Muscle of leg (tissue), 16 donors: ENCODE data around the gene PKN2. TPM values are rescaled to one million over a fixed set of nuclear protein-coding genes. Genes with fewer than 3 reads are reported as not detected.

Experiments used
- DNase-seq: peaks from one replicate; pipeline ENCODE4 v3.0.0; 2013
- H3K27ac ChIP-seq: one replicate; pipeline ENCODE4 v1.5.1; 2013; ENCODE audit warnings: mild to moderate bottlenecking, low read length, control low read depth
- H3K27me3 ChIP-seq: one replicate; pipeline ENCODE4 v1.6.1; 2013; ENCODE audit warnings: low read length; ENCODE audit not compliant: control insufficient read depth, insufficient read depth
- H3K36me3 ChIP-seq: one replicate; pipeline ENCODE4 v1.6.1; 2013; ENCODE audit warnings: low read length; ENCODE audit not compliant: control insufficient read depth, insufficient read depth
- H3K4me1 ChIP-seq: one replicate; pipeline ENCODE4 v1.6.1; 2013; ENCODE audit warnings: low read length; ENCODE audit not compliant: control insufficient read depth, insufficient read depth
- H3K4me3 ChIP-seq: one replicate; pipeline ENCODE4 v1.5.1; 2013; ENCODE audit warnings: low read length, control low read depth
- H3K9me3 ChIP-seq: replicated peaks from 2 replicates; pipeline ENCODE4 v1.6.1; 2013; ENCODE audit warnings: low read depth, low read length; ENCODE audit not compliant: control insufficient read depth
- WGBS: methylation state at CpG from one replicate; pipeline ENCODE4 v1.1.5; 2013; ENCODE audit warnings: missing lambda C conversion rate; ENCODE audit not compliant: insufficient coverage; 5-methylcytosine and 5-hydroxymethylcytosine counted together
- long read RNA-seq, 11 donors: transcript quantifications; one replicate each; lab custom pipeline, GENCODE V29; 2026
- polyA plus RNA-seq, 8 donors: library from polyadenylated mRNA; unstranded; fragments of 120-200 nt; gene quantifications; one replicate each; pipeline versions ENCODE4 v1.2.1 to v1.2.3, GENCODE V29; 2013; ENCODE audit warnings: inconsistent platforms in 1 of 8, low replicate concordance in 1 of 8; ENCODE audit not compliant: insufficient read length in 8 of 8, insufficient read depth in 1 of 8
- total RNA-seq: library from RNA; stranded (reverse); fragments of 120-200 nt; gene quantifications from one replicate; pipeline ENCODE4 v1.2.4, GENCODE V29; 2013

The PKN2 gene
- total RNA-seq (34.8 TPM), polyA plus RNA-seq (10 to 100 TPM; 25.9 to 39.7 (median 28.8) TPM)
- long read RNA-seq, donor 1, full-length matches to known transcripts: 3 of 3 reads
- long read RNA-seq, donor 1, partial matches to known transcripts: 0 of 3 reads
- long read RNA-seq, donor 1, other reads (novel, unspliced or antisense): 0 of 3 reads
- long read RNA-seq, donor 2: 0 reads
- long read RNA-seq, donor 3, full-length matches to known transcripts: 5 of 5 reads
- long read RNA-seq, donor 3, partial matches to known transcripts: 0 of 5 reads
- long read RNA-seq, donor 3, other reads (novel, unspliced or antisense): 0 of 5 reads
- long read RNA-seq, donor 4: 0 reads
- long read RNA-seq, donor 5, full-length matches to known transcripts: 5 of 17 reads
- long read RNA-seq, donor 5, partial matches to known transcripts: 12 of 17 reads
- long read RNA-seq, donor 5, other reads (novel, unspliced or antisense): 0 of 17 reads
- long read RNA-seq, donor 6, full-length matches to known transcripts: 10 of 18 reads
- long read RNA-seq, donor 6, partial matches to known transcripts: 8 of 18 reads
- long read RNA-seq, donor 6, other reads (novel, unspliced or antisense): 0 of 18 reads
- long read RNA-seq, donor 7, full-length matches to known transcripts: 3 of 14 reads
- long read RNA-seq, donor 7, partial matches to known transcripts: 11 of 14 reads
- long read RNA-seq, donor 7, other reads (novel, unspliced or antisense): 0 of 14 reads
- long read RNA-seq, donor 8, full-length matches to known transcripts: 2 of 7 reads
- long read RNA-seq, donor 8, partial matches to known transcripts: 5 of 7 reads
- long read RNA-seq, donor 8, other reads (novel, unspliced or antisense): 0 of 7 reads
- long read RNA-seq, donor 9: 0 reads
- long read RNA-seq, donor 10, partial matches to known transcripts: 0 of 3 reads
- long read RNA-seq, donor 10, other reads (novel, unspliced or antisense): 0 of 3 reads
- long read RNA-seq, donor 11, full-length matches to known transcripts: 3 of 3 reads
- long read RNA-seq, donor 11, partial matches to known transcripts: 0 of 3 reads
- long read RNA-seq, donor 11, other reads (novel, unspliced or antisense): 0 of 3 reads

GRCh38 chr1:88683541-88684481 lies at the start of gene PKN2:
Gene PKN2, plus strand, starts transcription at chr1:88684273. Its CDS starts 308 bp downstream, at chr1:88684581.
- Histone ChIP-seq H3K27ac (peak within 1 kb of the TSS; percentile 98), H3K9me3 (no peaks in the 10 kb centered on the region), H3K36me3 (no peaks in the 10 kb centered on the region), H3K4me3 (peak within 1 kb of the TSS; percentile 92), H3K27me3 (no peaks in the 10 kb centered on the region), H3K4me1 (peaks cover 3% of the 10 kb centered on the region)
- WGBS: 0% methylated on average over 61 of the region's 66 CpGs
- DNase-seq: peak; percentile 100

- no peaks in the 10 kb centered on the region for H3K36me3 ChIP-seq
- no peak overlapping the region for H3K4me3 ChIP-seq
- no peak for DNase-seq
- H3K27ac ChIP-seq: no peak overlapping the region
- H3K9me3 ChIP-seq: peaks cover 14% of the 10 kb centered on the region
- no peaks in the 10 kb centered on the region for H3K4me1 ChIP-seq
- WGBS: no CpG with 5 or more reads among the region's 1 CpG
- H3K27me3 ChIP-seq: no peaks in the 10 kb centered on the region
Measured at GRCh38 chr1:88634538-88634937, 49.5 kb upstream of the PKN2 start.

GRCh38 chr1:88640060-88640459 lies 44.0 kb upstream of the PKN2 start:
- no CpG with 5 or more reads among the region's 1 CpG for WGBS
- peaks cover 12% of the 10 kb centered on the region for H3K9me3 ChIP-seq
- H3K4me1 ChIP-seq: no peaks in the 10 kb centered on the region
- H3K4me3 ChIP-seq: no peak overlapping the region
- no peaks in the 10 kb centered on the region for H3K36me3 ChIP-seq
- H3K27ac ChIP-seq: no peak overlapping the region
- H3K27me3 ChIP-seq: no peaks in the 10 kb centered on the region
- DNase-seq: no peak

- H3K4me3 ChIP-seq: no peak overlapping the region
- no peaks in the 10 kb centered on the region for H3K9me3 ChIP-seq
- H3K27me3 ChIP-seq: no peaks in the 10 kb centered on the region
- no peaks in the 10 kb centered on the region for H3K4me1 ChIP-seq
- DNase-seq: no peak
- H3K27ac ChIP-seq: no peak overlapping the region
- H3K36me3 ChIP-seq: no peaks in the 10 kb centered on the region
Measured at GRCh38 chr1:88645886-88646285, 38.2 kb upstream of the PKN2 start.

GRCh38 chr1:88646476-88647248 lies 37.4 kb upstream of the PKN2 start:
- Histone ChIP-seq H3K4me3 (no peak overlapping the region), H3K27ac (no peak overlapping the region), H3K4me1 (no peaks in the 10 kb centered on the region), H3K36me3 (no peaks in the 10 kb centered on the region), H3K27me3 (no peaks in the 10 kb centered on the region), H3K9me3 (no peaks in the 10 kb centered on the region)
- DNase-seq: no peak

GRCh38 chr1:88647249-88647645 lies 36.8 kb upstream of the PKN2 start:
- Histone ChIP-seq H3K9me3 (no peaks in the 10 kb centered on the region), H3K4me1 (no peaks in the 10 kb centered on the region), H3K27ac (no peak overlapping the region), H3K27me3 (no peaks in the 10 kb centered on the region), H3K4me3 (no peak overlapping the region), H3K36me3 (no peaks in the 10 kb centered on the region)
- WGBS: no CpG with 5 or more reads among the region's 3 CpGs
- no peak for DNase-seq

GRCh38 chr1:88647749-88648415 lies 36.2 kb upstream of the PKN2 start:
- H3K4me1 ChIP-seq: no peaks in the 10 kb centered on the region
- no CpG with 5 or more reads among the region's 6 CpGs for WGBS
- H3K4me3 ChIP-seq: no peak overlapping the region
- H3K9me3 ChIP-seq: no peaks in the 10 kb centered on the region
- DNase-seq: no peak
- H3K27ac ChIP-seq: no peak overlapping the region
- H3K36me3 ChIP-seq: no peaks in the 10 kb centered on the region
- no peaks in the 10 kb centered on the region for H3K27me3 ChIP-seq

GRCh38 chr1:88648706-88649105 lies 35.4 kb upstream of the PKN2 start:
- WGBS: no CpG with 5 or more reads among the region's 2 CpGs
- no peaks in the 10 kb centered on the region for H3K9me3 ChIP-seq
- no peak overlapping the region for H3K27ac ChIP-seq
- no peaks in the 10 kb centered on the region for H3K27me3 ChIP-seq
- H3K4me1 ChIP-seq: no peaks in the 10 kb centered on the region
- no peak overlapping the region for H3K4me3 ChIP-seq
- H3K36me3 ChIP-seq: no peaks in the 10 kb centered on the region
- DNase-seq: no peak
